Endothelial cell of umbilical vein (primary cell): Measurements from ENCODE around the gene MAGI1. TPM values are rescaled to one million over a fixed set of nuclear protein-coding genes. Genes with fewer than 3 reads are reported as not detected.

Experiments used
- BruUV-seq: library from RNA; stranded (reverse); fragments of 400-500 nt; replicated peaks from 2 replicates; lab custom pipeline; 2021; lab: Mats Ljungman, UMichigan
- CTCF ChIA-PET: fragments of 300-600, 350-600 bp; sonication (Branson Sonifier 250); formaldehyde crosslinking; loops from one replicate; lab custom pipeline; 2021; ENCODE audit warnings: antibody characterized with exemption, inconsistent platforms; lab: Charles Lee
- POLR2A ChIA-PET: fragments of 300-600, 350-600 bp; sonication (Branson Sonifier 250); formaldehyde crosslinking; loops from one replicate; lab custom pipeline; 2021; ENCODE audit warnings: antibody characterized with exemption, inconsistent platforms; lab: Charles Lee
- DNase-seq: peaks from one replicate; pipeline ENCODE4 v3.0.0-alpha.2; 2011; ENCODE audit warnings: low read depth, low spot score
- FAIRE-seq: peaks from 2 replicates; lab custom pipeline; 2011; peaks lifted over from hg19 to GRCh38; lab: Jason Lieb, UNC
- H2AFZ ChIP-seq: 2 replicates; pipeline ENCODE4 v1.6.0; 2012; ENCODE audit warnings: low read depth, low read length, control low read depth, inconsistent platforms
- H3K27ac ChIP-seq: 2 replicates; pipeline ENCODE4 v1.5.1; 2011; ENCODE audit warnings: low read depth, mild to moderate bottlenecking, control low read depth, low read length, moderate library complexity; ENCODE audit not compliant: insufficient read depth
- H3K27me3 ChIP-seq, 2 experiments: 2 replicates each; pipeline versions ENCODE4 v1.6.0 to v1.6.1; 2011; ENCODE audit warnings: low read length in 2 of 2, mixed read lengths in 1 of 2; ENCODE audit not compliant: control insufficient read depth in 2 of 2, insufficient read depth in 2 of 2
- H3K36me3 ChIP-seq, 2 experiments: 2 replicates in 1 of 2; 3 replicates in 1 of 2; pipeline ENCODE4 v1.5.1; 2011; ENCODE audit warnings: low read length in 2 of 2, mild to moderate bottlenecking in 1 of 2, moderate library complexity in 1 of 2; ENCODE audit not compliant: control insufficient read depth in 2 of 2, insufficient read depth in 2 of 2; ENCODE audit errors: extremely low read depth in 1 of 2
- H3K4me1 ChIP-seq: 3 replicates; pipeline ENCODE4 v1.5.1; 2011; ENCODE audit warnings: mild to moderate bottlenecking, low read length; ENCODE audit not compliant: control insufficient read depth, insufficient read depth; ENCODE audit errors: extremely low read depth
- H3K4me2 ChIP-seq: 2 replicates; pipeline ENCODE4 v1.6.1; 2011; ENCODE audit warnings: low read length, control low read depth, mixed read lengths; ENCODE audit not compliant: insufficient read depth
- H3K4me3 ChIP-seq, 3 experiments: fragments of 200-600 bp in 1 of 3; sonication (generic), shearing (Covaris generic) in 1 of 3; replicated peaks in 1 of 3; 2 replicates each; pipeline ENCODE4 v1.5.1; 2011 to 2016; ENCODE audit warnings: control low read depth in 3 of 3, low read length in 3 of 3, mild to moderate bottlenecking in 2 of 3, inconsistent platforms in 1 of 3, low read depth in 1 of 3, moderate library complexity in 1 of 3; ENCODE audit not compliant: insufficient read depth in 1 of 3
- H3K79me2 ChIP-seq: 2 replicates; pipeline ENCODE4 v1.6.0; 2012; ENCODE audit warnings: low read length, inconsistent platforms; ENCODE audit not compliant: control insufficient read depth, insufficient read depth
- H3K9ac ChIP-seq: replicated peaks from 2 replicates; pipeline ENCODE3; 2011; ENCODE audit warnings: low read length, control low read depth; ENCODE audit not compliant: insufficient read depth; ENCODE audit errors: extremely low read depth
- H3K9me1 ChIP-seq: replicated peaks from 3 replicates; pipeline ENCODE4 v1.6.0; 2011; ENCODE audit warnings: mild to moderate bottlenecking, low read length; ENCODE audit not compliant: control insufficient read depth, insufficient read depth; ENCODE audit errors: extremely low read depth
- H3K9me3 ChIP-seq: replicated peaks from 2 replicates; pipeline ENCODE4 v1.5.1; 2012; ENCODE audit warnings: low read length, inconsistent platforms; ENCODE audit not compliant: control insufficient read depth, insufficient read depth
- H4K20me1 ChIP-seq: replicated peaks from 2 replicates; pipeline ENCODE3; 2011; ENCODE audit warnings: mild to moderate bottlenecking, low read length; ENCODE audit not compliant: control insufficient read depth, insufficient read depth; ENCODE audit errors: extremely low read depth
- CTCF ChIP-seq, 2 donors: IDR thresholded peaks; 1 replicate in 1 of 2; 2 replicates in 1 of 2; pipeline ENCODE4 v1.5.1; 2011; ENCODE audit warnings: low read length in 2 of 2, mild to moderate bottlenecking in 2 of 2, moderate library complexity in 2 of 2, control low read depth in 1 of 2, inconsistent platforms in 1 of 2, low read depth in 1 of 2; ENCODE audit not compliant: insufficient read depth in 1 of 2; ENCODE audit errors: extremely low read depth in 1 of 2
- EZH2 ChIP-seq: IDR thresholded peaks from 2 replicates; pipeline ENCODE4 v1.6.1; 2012; ENCODE audit warnings: borderline replicate concordance, low read depth, mild to moderate bottlenecking, moderate library complexity, low read length, inconsistent platforms; ENCODE audit not compliant: severe bottlenecking
- FOS ChIP-seq: IDR thresholded peaks from 2 replicates; pipeline ENCODE4 v1.6.1; 2011; ENCODE audit warnings: mild to moderate bottlenecking, low read length, moderate library complexity, borderline replicate concordance; ENCODE audit not compliant: insufficient read depth
- GATA2 ChIP-seq: IDR thresholded peaks from 2 replicates; pipeline ENCODE4 v1.7.0; 2011; ENCODE audit warnings: low read depth, mild to moderate bottlenecking, moderate library complexity, mixed read lengths, low read length; ENCODE audit not compliant: insufficient read length, insufficient read depth
- JUN ChIP-seq: IDR thresholded peaks from 2 replicates; pipeline ENCODE4 v1.6.1; 2011; ENCODE audit warnings: borderline replicate concordance, low read depth; ENCODE audit not compliant: insufficient read length, insufficient read depth
- MAX ChIP-seq: IDR thresholded peaks from 2 replicates; pipeline ENCODE4 v1.6.1; 2011; ENCODE audit not compliant: insufficient read depth, insufficient read length
- MYC ChIP-seq: IDR thresholded peaks from one replicate; pipeline ENCODE4 v1.6.1; 2011; ENCODE audit warnings: mild to moderate bottlenecking, low read depth, low read length
- POLR2A ChIP-seq: IDR thresholded peaks from 2 replicates; pipeline ENCODE4 v1.6.1; 2012; ENCODE audit warnings: low read depth, mild to moderate bottlenecking, control low read depth, low read length
- POLR2AphosphoS5 ChIP-seq: IDR thresholded peaks from 2 replicates; pipeline ENCODE4 v1.6.1; 2012; ENCODE audit warnings: low read depth, mild to moderate bottlenecking, control low read depth, low read length, moderate library complexity; ENCODE audit not compliant: insufficient read depth
- dilution Hi-C: fragments of 300-500 bp; cut with MboI; formaldehyde crosslinking; loops from one replicate; pipeline ENCODE4 v1.15.0; 2019; ENCODE audit warnings: low sequenced_read_pairs; ENCODE audit not compliant: extremely low pct_ligation_motif_present
- intact Hi-C: fragments of 100-400 bp; cut with micrococcal nuclease; formaldehyde crosslinking; loops from one replicate; pipeline ENCODE4 v1.10.0; 2022
- polyA plus RNA-seq, 4 experiments: library from polyadenylated mRNA; depleted of rRNA in 3 of 4; stranded (reverse) in 3 of 4; unstranded in 1 of 4; fragments of >200 nt; gene quantifications; 2 replicates each; pipeline versions ENCODE4 v1.2.1 to v1.2.3, GENCODE V29; 2011 to 2012; ENCODE audit warnings: missing spikeins in 1 of 4
- total RNA-seq: library from RNA; stranded (reverse); gene quantifications from 2 replicates; pipeline ENCODE4 v1.2.3, GENCODE V29; 2021

Gene MAGI1
- total and polyA plus RNA-seq, 2 donors (not counting 3 experiments of a cell fraction or from before 2014, with no cell fraction given) = 10.1 to 47.9 TPM

- dilution Hi-C loops (no loop called here), intact Hi-C loops (no loop called here)
- TF ChIP-seq GATA2 (no peak), EZH2 (no peak), FOS (no peak), JUN (no peak), POLR2A (no peak), CTCF (IDR thresholded peaks at IDR 0.05; ENCODE audit: extremely low read depth in 1 of 2, insufficient read depth in 1 of 2, low read depth in 1 of 2, low read length in 2 of 2) (no peak), MYC (no peak), MAX (no peak), POLR2AphosphoS5 (no peak)
- Histone ChIP-seq H3K27ac (no peak overlapping the region), H3K27me3 (no peaks in the 10 kb centered on the region), H2AFZ (no peak overlapping the region), H4K20me1 (peaks cover 2% of the 10 kb centered on the region), H3K4me2 (no peak overlapping the region), H3K9me3 (no peaks in the 10 kb centered on the region), H3K9me1 (no peaks in the 10 kb centered on the region), H3K4me3 (no peak overlapping the region), H3K4me1 (peaks cover 3% of the 10 kb centered on the region), H3K36me3 (no peaks in the 10 kb centered on the region), H3K9ac (no peak overlapping the region), H3K79me2 (no peaks in the 10 kb centered on the region)
- DNase-seq (no peak), FAIRE-seq (no peak)
- no TSS peak for BruUV-seq
- POLR2A ChIA-PET = no interaction called here
- CTCF ChIA-PET = interaction anchor here (2.2 kb wide), 1 partner anchor 10 kb away, joined by 11 read pairs; no protein-coding TSS in a partner anchor
Measured at GRCh38 chr3:65559643-65560042, 479.1 kb downstream of the MAGI1 start.
